Activated CD4-positive, alpha-beta T cell treated with anti-CD3 and anti-CD28 coated beads for 4 hours (primary cell): Measurements from ENCODE around the gene OR4L1.
"Not testable (repeated sequence)": the region's sequence is repeated elsewhere in the genome, so short reads cannot be mapped to it uniquely, and the experiment has no call there.

Experiments
- DNase-seq, 2 donors: peaks; one replicate each; pipeline ENCODE4 v3.0.0-alpha.2; 2020

OR4L1 gene

DNA sequence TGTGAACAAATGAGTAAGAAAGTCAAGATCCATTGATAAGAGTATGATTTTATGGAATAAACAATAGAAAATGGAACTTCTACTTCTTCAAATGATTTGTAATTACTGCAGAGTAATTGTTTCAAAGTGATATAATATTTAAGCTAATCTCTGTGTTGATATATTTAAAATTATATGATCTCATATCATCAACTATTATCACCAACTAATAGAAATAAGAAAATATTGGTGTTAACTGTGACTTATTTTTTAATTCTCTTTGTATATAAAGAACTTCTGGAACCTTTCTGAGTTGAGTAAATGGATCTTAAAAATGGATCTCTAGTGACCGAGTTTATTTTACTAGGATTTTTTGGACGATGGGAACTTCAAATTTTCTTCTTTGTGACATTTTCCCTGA lies at the start of gene OR4L1:
Gene OR4L1 (plus strand): TSS at position 301 of the 400 bp plus-strand sequence. CDS start 0 bp downstream, at position 301.
- DNase-seq: no peak

GRCh38 chr14:20019257-20019865 lies 40.5 kb upstream of the OR4L1 start, which contains the start of gene OR4K14:
TSS of gene OR4K14 (minus strand) at chr14:20019307. CDS start at chr14:20015193, 4,114 bp downstream.
- no peak for DNase-seq

DNA sequence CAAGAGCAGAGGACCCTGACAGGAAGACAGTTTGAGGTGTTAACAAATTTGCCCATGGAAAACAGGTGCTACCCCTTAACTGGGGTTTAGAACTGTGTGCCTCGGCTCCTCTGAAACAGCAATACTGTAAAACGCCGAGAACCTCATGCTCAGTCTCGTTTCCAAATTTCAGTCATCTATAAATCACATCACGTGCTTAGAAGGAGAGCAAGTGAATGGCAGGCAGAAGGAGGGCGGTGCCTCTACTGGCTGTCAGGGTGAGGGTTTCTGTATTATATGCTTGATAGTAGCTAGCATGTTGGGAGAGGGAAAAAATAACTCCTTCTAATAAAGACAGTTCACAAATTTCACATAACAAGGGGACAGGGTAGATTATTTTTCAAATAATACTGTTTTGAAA lies 28.8 kb upstream of the OR4L1 start:
- no peak for DNase-seq

DNA sequence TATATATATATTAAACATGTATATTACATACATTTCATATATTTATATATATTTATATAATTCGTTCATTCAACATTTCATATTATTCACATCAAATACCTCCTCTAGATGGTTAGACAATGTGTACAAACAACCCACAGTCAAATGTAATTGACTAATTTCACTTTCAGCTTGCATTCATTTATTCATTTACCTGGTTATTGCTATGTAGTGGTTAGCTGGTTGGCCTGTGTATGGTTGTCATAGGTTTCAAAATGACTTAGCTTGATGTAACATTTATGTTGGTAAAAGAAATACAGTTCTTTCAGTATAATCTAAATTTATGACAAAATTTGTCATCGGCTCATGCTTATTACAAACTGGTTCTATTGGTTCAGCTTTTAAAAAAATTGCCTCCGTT lies 24.4 kb upstream of the OR4L1 start:
- DNase-seq: no peak

DNA sequence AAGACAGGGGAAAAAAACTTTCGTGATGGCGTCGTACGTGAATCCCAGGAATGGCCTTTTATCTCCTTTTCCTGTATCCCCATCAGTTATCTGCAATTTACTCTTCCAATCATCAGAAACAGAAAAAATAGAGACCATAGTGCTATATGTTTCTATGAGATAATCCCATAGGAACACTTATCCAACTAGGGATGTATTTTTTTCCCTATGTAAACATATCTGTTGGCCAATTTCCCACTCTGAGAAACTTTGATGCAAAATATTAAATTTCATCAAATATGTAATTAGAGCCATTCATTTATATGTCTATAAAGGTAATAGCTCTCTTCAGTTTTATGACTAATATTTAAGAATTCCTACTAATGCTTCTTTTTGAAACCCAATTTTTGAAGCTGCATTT lies 23.9 kb upstream of the OR4L1 start, which contains the start of gene OR4K13:
Gene OR4K13 (minus strand): TSS at position 101 of the 400 bp plus-strand sequence. CDS start 1,280 bp downstream, outside the sequence.
- DNase-seq: no peak

GRCh38 chr14:20044243-20044642 lies 15.6 kb upstream of the OR4L1 start:
- DNase-seq: no peak

DNA sequence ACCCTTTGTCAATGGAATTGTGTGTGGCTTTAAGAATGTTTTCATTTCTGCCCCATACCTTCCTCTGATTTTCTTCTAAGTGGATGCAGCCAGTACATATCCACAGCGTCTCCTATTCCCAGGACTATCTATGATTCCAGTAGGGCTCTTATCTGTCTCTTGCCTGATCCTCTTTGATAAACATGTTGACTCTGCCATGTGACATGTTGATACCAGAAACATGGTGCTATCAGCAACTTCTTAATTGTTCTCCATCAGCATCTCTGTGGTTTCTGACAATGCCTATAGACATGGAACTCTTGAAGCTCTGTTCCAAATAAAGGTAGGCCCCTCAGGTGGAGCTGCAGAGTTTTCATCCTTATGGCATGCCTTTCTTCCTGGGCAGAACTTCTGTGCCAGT lies 11.6 kb upstream of the OR4L1 start:
- no peak for DNase-seq

GRCh38 chr14:20092050-20092449 lies 32.2 kb downstream of the OR4L1 start:
- DNase-seq: no peak

- no peak for DNase-seq
Observed at GRCh38 chr14:20093442-20093841, 33.6 kb downstream of the OR4L1 start.

DNA sequence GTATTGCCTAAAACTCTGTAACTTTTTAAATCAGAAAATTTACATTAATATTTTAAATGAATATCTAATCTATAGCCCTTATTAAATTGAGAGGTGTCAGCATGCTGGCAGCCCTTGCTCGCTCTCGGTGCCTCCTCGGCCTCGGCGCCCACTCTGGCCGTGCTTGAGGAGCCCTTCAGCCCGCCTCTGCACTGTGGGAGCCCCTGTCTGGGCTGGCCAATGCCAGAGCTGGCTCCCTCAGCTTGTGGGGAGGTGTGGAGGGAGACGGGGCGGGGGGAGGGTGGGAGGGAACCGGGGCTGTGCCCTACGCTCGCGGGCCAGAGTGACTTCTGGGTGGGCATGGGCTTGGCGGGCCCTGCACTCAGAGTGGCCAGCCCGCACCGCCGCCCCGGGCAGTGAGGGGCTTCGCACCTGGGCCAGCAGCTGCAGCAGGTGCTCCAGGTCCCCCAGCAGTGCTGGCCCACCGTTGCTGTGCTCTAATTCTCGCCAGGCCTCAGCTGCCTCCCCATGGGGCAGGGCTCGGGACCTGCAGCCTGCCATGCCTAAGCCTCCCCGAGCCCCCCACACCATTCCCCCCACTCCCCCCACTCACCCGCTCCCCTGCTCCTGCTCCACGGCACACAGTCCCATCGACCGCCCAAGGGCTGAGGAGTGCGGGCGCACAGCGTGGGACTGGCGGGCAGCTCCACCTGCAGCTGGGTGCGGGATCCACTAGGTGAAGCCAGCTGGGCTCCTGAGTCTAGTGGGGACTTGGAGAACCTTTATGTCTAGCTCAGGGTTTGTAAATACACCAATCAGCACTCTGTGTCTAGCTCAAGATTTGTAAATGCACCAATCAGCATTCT lies 39.3 kb downstream of the OR4L1 start:
- DNase-seq: not testable (repeated sequence)

DNA sequence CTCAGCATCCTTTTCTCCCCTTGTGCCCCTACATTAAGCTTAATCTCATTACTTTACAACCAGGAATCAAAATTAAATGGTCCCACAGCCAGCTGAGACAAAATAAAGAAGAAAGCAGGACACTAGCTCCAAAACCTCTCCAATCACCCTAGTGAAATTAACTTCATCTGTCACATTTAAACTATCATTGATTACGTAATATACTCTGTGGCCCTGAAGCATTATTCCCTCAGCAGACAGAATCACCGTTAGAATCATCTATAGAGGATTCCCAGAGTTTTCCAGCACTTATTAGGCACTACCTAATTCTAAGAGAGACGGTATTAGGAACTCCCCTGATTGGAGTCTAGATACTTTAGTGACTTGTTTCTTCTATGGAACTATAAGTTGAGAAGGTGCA lies 50.6 kb downstream of the OR4L1 start, which contains the start of gene OR4K17:
Gene OR4K17 (plus strand): TSS at position 302 of the 400 bp plus-strand sequence. CDS start 6,761 bp downstream, outside the sequence.
- no peak for DNase-seq
